B cell (primary cell): ENCODE results near the gene MAD1L1. TPM values are rescaled to one million over a fixed set of nuclear protein-coding genes. Genes with fewer than 3 reads are reported as not detected.
A peak's percentile ranks its signal among the peaks of the same experiment; 100 is the strongest.

Experiments
- ATAC-seq: fragments of 200-7000 bp; cut with Tn5 transposase; one replicate; pipeline ENCODE4 v1.10.0; 2021; ENCODE audit warnings: low read depth, mild to moderate bottlenecking, moderate number of reproducible peaks, moderate library complexity
- CTCF ChIA-PET: fragments of 350-600 bp; sonication (Branson Sonifier 250); formaldehyde crosslinking; loops from one replicate; lab custom pipeline; 2021; ENCODE audit warnings: antibody characterized with exemption, inconsistent platforms; lab: Charles Lee
- POLR2A ChIA-PET: fragments of 350-600 bp; sonication (Branson Sonifier 250); formaldehyde crosslinking; loops from one replicate; lab custom pipeline; 2021; ENCODE audit warnings: antibody characterized with exemption; lab: Charles Lee
- DNase-seq: peaks from one replicate; pipeline ENCODE4 v3.0.0; 2013
- H2AFZ ChIP-seq: 2 replicates; pipeline ENCODE4 v1.6.1; 2012; ENCODE audit warnings: mild to moderate bottlenecking, low read depth, low read length; ENCODE audit not compliant: insufficient read depth, poor library complexity, severe bottlenecking
- H3K27ac ChIP-seq, 2 donors: 1 replicate in 1 of 2; 2 replicates in 1 of 2; pipeline ENCODE4 v1.5.1; 2012 to 2013; ENCODE audit warnings: low read length in 2 of 2, mild to moderate bottlenecking in 2 of 2, moderate library complexity in 1 of 2
- H3K27me3 ChIP-seq, 4 experiments: fragments of 200-600 bp in 1 of 4; sonication (generic) in 1 of 4; replicated peaks in 1 of 4; 1 replicate in 2 of 4; 2 replicates in 2 of 4; pipeline versions ENCODE4 v1.6.1 to v1.7.0; 2013 to 2016; ENCODE audit warnings: low read length in 3 of 4, mild to moderate bottlenecking in 2 of 4, mixed read lengths in 1 of 4, moderate library complexity in 1 of 4; ENCODE audit not compliant: insufficient read depth in 4 of 4, control insufficient read depth in 3 of 4; ENCODE audit errors: control extremely low read depth in 1 of 4
- H3K36me3 ChIP-seq, 2 experiments: replicated peaks in 1 of 2; 1 replicate in 1 of 2; 2 replicates in 1 of 2; pipeline versions ENCODE4 v1.6.1 to v1.7.1; 2013; ENCODE audit warnings: low read length in 1 of 2; ENCODE audit not compliant: insufficient read depth in 2 of 2, control insufficient read depth in 1 of 2; ENCODE audit errors: control extremely low read depth in 1 of 2, extremely low read depth in 1 of 2
- H3K4me1 ChIP-seq, 2 donors: fragments of 200-600 bp in 1 of 2; sonication (generic) in 1 of 2; 1 replicate in 1 of 2; 2 replicates in 1 of 2; pipeline versions ENCODE4 v1.5.1 to v1.6.1; 2013 to 2017; ENCODE audit warnings: low read length in 2 of 2; ENCODE audit not compliant: control insufficient read depth in 2 of 2, insufficient read depth in 2 of 2
- H3K4me2 ChIP-seq: replicated peaks from 2 replicates; pipeline ENCODE3; 2012; ENCODE audit warnings: mild to moderate bottlenecking, low read depth, low read length; ENCODE audit not compliant: poor library complexity, severe bottlenecking
- H3K4me3 ChIP-seq, 5 experiments: fragments of 200-600 bp in 1 of 5; sonication (generic) in 1 of 5; 1 replicate in 3 of 5; 2 replicates in 2 of 5; pipeline versions ENCODE4 v1.5.1 to v1.7.0; 2011 to 2016; ENCODE audit warnings: low read length in 4 of 5, mild to moderate bottlenecking in 4 of 5, low read depth in 2 of 5, control low read depth in 1 of 5, moderate library complexity in 1 of 5; ENCODE audit not compliant: insufficient read depth in 1 of 5; ENCODE audit errors: control extremely low read depth in 1 of 5, extremely low read depth in 1 of 5
- H3K79me2 ChIP-seq: fragments of 200-600 bp; sonication (generic); one replicate; pipeline ENCODE4 v1.6.0; 2016; ENCODE audit warnings: low read length; ENCODE audit not compliant: control insufficient read depth, insufficient read depth
- H3K9ac ChIP-seq: fragments of 200-600 bp; sonication (generic); 2 replicates; pipeline ENCODE4 v1.6.1; 2017; ENCODE audit warnings: mild to moderate bottlenecking, low read length, moderate library complexity
- H3K9me3 ChIP-seq, 3 donors: one replicate each; pipeline versions ENCODE4 v1.6.1 to v1.7.1; 2013; ENCODE audit warnings: low read length in 2 of 3; ENCODE audit not compliant: control insufficient read depth in 2 of 3, insufficient read depth in 1 of 3; ENCODE audit errors: control extremely low read depth in 1 of 3
- H4K20me1 ChIP-seq: 2 replicates; pipeline ENCODE4 v1.6.0; 2012; ENCODE audit warnings: mild to moderate bottlenecking, low read length; ENCODE audit not compliant: insufficient read depth, control insufficient read depth, poor library complexity, severe bottlenecking
- H3K27ac Mint-ChIP-seq: one replicate; pipeline ENCODE4 v1.8.0; 2021; ENCODE audit warnings: mixed read lengths
- H3K27me3 Mint-ChIP-seq: one replicate; pipeline ENCODE4 v1.8.0; 2021; ENCODE audit warnings: mixed read lengths
- H3K4me1 Mint-ChIP-seq: one replicate; pipeline ENCODE4 v1.8.0; 2021; ENCODE audit warnings: mixed read lengths
- H3K4me3 Mint-ChIP-seq: one replicate; pipeline ENCODE4 v1.8.0; 2021; ENCODE audit warnings: mixed read lengths
- H3K9me3 Mint-ChIP-seq: one replicate; pipeline ENCODE4 v1.8.0; 2022; ENCODE audit warnings: mixed read lengths; ENCODE audit not compliant: insufficient read depth
- EZH2 ChIP-seq: IDR thresholded peaks from 2 replicates; pipeline ENCODE4 v1.6.1; 2012; ENCODE audit warnings: borderline replicate concordance, low read depth, mild to moderate bottlenecking, moderate library complexity, low read length; ENCODE audit not compliant: insufficient read depth, poor library complexity, severe bottlenecking
- WGBS: methylation state at CpG from one replicate; pipeline ENCODE4 v1.1.5; 2013; ENCODE audit warnings: missing lambda C conversion rate; ENCODE audit not compliant: insufficient coverage; 5-methylcytosine and 5-hydroxymethylcytosine counted together
- intact Hi-C: fragments of 100-400 bp; cut with micrococcal nuclease; formaldehyde crosslinking; loops from one replicate; pipeline ENCODE4 v1.10.0; 2022
- polyA plus RNA-seq: library from polyadenylated mRNA; depleted of rRNA; stranded (reverse); fragments of >200 nt; gene quantifications from 2 replicates; pipeline ENCODE4 v1.2.3, GENCODE V29; 2012
- total RNA-seq, 2 donors: library from RNA; stranded (reverse); fragments of 120-200 nt in 1 of 2; gene quantifications; 1 replicate in 1 of 2; 2 replicates in 1 of 2; pipeline versions ENCODE4 v1.2.3 to v1.2.4, GENCODE V29; 2013 to 2022
- TF ChIP-seq, protein P1 (sequence below): fragments of 200-600 bp; IDR thresholded peaks from one replicate; pipeline ENCODE4 v1.8.0; 2022; ENCODE audit warnings: antibody characterized with exemption, mild to moderate bottlenecking

MAD1L1 gene
- total and polyA plus RNA-seq, 2 donors (not counting 1 experiment from before 2014, with no cell fraction given): 86.7 to 110 TPM

DNA sequence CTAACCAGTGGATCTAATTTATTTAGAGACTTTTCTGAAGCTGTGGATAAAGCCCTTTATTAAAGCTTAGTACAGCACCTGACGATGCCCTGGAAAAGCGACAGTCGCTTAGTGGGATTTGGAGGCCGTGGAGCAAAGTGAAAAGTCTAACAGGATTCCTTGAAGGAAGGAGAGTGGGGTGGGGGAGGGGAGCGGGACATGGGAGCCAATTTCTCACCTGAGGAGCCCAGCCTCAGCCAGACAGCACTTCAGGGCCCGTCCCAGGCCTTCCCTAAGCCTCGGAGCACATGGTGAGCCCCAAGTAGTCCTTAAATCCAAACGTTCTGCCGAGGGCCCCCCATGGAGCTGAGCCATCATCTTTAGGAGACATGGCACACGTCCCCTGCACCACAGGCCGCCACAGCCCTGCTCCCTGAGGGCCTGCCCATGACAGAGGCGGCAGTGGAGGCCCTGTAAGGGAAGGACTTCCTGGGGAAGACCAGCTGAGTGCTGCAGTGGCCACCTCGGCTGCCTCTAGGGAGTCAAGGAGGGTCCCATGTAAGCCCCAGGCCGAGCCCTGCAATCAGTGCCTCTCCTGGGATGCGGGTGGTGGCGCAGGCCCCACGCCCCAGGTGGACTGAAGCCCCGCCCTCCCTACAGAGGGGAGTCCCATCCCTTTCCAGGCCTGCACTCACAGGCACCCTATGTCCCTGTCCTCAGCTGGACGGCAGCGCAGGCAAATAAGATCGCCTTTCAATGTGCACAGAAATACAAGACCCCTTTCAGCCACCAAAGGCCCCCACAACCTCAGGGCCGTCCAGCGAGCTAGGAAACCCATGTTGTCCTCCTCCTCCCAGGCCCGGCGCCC, 187.0 kb downstream of the MAD1L1 start:
- Histone ChIP-seq H3K4me1 (peaks cover 17 to 21% of the 10 kb centered on the region in 2 donors), H3K4me3 (no peak overlapping the region), H3K4me2 (no peak overlapping the region), H3K79me2 (peaks cover 26% of the 10 kb centered on the region), H3K9ac (no peak overlapping the region), H3K9me3 (no peaks in the 10 kb centered on the region), H2AFZ (no peak overlapping the region), H4K20me1 (peaks cover 15% of the 10 kb centered on the region), H3K27me3 (no peaks in the 10 kb centered on the region), H3K36me3 (peaks cover 0 to 5% of the 10 kb centered on the region in 2 experiments), H3K27ac (no peak overlapping the region)
- Mint-ChIP-seq H3K9me3 (no peaks in the 10 kb centered on the region), H3K4me3 (no peak overlapping the region), H3K4me1 (peaks cover 37% of the 10 kb centered on the region), H3K27ac (no peak overlapping the region), H3K27me3 (no peaks in the 10 kb centered on the region)
- TF ChIP-seq EZH2: no peak
- TF ChIP-seq, protein P1, sequence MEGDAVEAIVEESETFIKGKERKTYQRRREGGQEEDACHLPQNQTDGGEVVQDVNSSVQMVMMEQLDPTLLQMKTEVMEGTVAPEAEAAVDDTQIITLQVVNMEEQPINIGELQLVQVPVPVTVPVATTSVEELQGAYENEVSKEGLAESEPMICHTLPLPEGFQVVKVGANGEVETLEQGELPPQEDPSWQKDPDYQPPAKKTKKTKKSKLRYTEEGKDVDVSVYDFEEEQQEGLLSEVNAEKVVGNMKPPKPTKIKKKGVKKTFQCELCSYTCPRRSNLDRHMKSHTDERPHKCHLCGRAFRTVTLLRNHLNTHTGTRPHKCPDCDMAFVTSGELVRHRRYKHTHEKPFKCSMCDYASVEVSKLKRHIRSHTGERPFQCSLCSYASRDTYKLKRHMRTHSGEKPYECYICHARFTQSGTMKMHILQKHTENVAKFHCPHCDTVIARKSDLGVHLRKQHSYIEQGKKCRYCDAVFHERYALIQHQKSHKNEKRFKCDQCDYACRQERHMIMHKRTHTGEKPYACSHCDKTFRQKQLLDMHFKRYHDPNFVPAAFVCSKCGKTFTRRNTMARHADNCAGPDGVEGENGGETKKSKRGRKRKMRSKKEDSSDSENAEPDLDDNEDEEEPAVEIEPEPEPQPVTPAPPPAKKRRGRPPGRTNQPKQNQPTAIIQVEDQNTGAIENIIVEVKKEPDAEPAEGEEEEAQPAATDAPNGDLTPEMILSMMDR: no peak
- ChIA-PET POLR2A (no interaction called here), CTCF (no interaction called here)
- intact Hi-C loops: no loop called here
- DNase-seq (no peak), ATAC-seq (no peak)
- 89% methylated on average over 19 of the region's 25 CpGs for WGBS

DNA sequence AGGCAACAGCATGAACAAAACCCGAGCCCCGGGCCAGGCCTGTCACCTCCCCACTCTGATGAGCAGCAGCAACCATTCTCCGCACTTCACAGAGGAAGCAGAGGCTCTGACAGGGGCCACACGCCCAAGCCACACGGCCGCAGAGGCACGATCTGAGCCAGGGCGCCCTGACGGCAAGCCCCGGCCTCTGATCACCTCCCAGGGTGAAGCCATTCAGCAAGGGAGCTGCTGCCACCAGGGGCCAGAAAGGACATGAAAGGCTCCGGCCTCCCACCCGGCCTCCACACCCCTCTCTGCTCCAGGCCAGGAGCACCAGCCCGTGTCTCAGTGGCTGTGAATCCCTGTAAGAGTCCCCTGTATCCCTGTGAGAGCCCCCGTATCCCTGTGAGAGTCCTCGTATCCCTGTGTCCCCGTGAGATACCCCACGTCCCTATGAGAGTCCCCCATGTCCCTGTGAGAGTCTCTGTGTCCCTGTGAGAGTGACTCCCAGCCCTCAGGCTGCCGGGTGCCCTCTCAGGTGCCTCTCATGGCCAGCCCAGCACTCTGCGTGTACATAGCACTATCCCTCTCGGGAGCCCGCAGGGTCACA, 187.8 kb downstream of the MAD1L1 start:
- H3K4me3 Mint-ChIP-seq: no peak overlapping the region
- ATAC-seq: peak; percentile 15
- H3K4me1 ChIP-seq: peaks cover 24 to 25% of the 10 kb centered on the region in 2 donors
- peaks cover 8% of the 10 kb centered on the region for H4K20me1 ChIP-seq
- CTCF ChIA-PET: interaction anchor here (0.8 kb wide), 1 partner anchor 200 kb away, joined by 3 read pairs; no protein-coding TSS in a partner anchor
- WGBS: 94% methylated on average over 21 of the region's 21 CpGs
- no peak for TF ChIP-seq EZH2
- TF ChIP-seq, protein P1: no peak
- intact Hi-C loops: no loop called here
- no peak overlapping the region for H3K27ac Mint-ChIP-seq
- no peaks in the 10 kb centered on the region for H3K27me3 Mint-ChIP-seq
- H3K4me2 ChIP-seq: no peak overlapping the region
- H3K4me3 ChIP-seq: no peak overlapping the region
- H2AFZ ChIP-seq: no peak overlapping the region
- peaks cover 0 to 5% of the 10 kb centered on the region in 2 experiments for H3K36me3 ChIP-seq
- peaks cover 18% of the 10 kb centered on the region for H3K79me2 ChIP-seq
- H3K9ac ChIP-seq: no peak overlapping the region
- DNase-seq: no peak
- POLR2A ChIA-PET: no interaction called here
- no peaks in the 10 kb centered on the region for H3K9me3 ChIP-seq
- peaks cover 44% of the 10 kb centered on the region for H3K4me1 Mint-ChIP-seq
- H3K27me3 ChIP-seq: no peaks in the 10 kb centered on the region
- H3K27ac ChIP-seq: no peak overlapping the region
- H3K9me3 Mint-ChIP-seq: no peaks in the 10 kb centered on the region
